ENCODE data around the gene MUC5AC.

DNA sequence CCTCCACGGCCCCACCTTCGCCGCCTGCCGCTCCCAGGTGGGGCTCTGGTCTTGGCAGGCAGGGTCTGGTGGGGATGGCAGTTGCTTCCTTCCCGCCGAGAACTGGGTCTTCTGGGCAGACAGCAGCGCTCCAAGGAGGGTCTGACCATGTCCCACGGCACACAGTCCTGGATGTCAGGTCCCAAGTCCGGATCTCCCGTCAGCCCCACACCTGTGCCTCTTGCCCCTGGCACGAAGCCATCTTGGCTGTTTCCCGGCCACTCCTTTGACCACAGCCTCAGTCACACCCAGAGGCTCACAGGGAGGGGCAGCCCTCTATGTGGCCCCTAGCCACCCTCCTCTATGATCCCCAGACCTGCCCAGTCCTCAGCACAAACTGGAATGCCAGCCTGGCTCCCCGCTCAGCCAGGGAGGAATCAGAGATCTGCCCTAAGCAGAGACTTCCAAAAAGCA is 79.4 kb downstream of the MUC5AC start:
- no peak for TF ChIP-seq EZH2 (IDR thresholded peaks at IDR 0.05; ENCODE audit: low read length, missing control alignments)
- TF ChIP-seq, protein P1, sequence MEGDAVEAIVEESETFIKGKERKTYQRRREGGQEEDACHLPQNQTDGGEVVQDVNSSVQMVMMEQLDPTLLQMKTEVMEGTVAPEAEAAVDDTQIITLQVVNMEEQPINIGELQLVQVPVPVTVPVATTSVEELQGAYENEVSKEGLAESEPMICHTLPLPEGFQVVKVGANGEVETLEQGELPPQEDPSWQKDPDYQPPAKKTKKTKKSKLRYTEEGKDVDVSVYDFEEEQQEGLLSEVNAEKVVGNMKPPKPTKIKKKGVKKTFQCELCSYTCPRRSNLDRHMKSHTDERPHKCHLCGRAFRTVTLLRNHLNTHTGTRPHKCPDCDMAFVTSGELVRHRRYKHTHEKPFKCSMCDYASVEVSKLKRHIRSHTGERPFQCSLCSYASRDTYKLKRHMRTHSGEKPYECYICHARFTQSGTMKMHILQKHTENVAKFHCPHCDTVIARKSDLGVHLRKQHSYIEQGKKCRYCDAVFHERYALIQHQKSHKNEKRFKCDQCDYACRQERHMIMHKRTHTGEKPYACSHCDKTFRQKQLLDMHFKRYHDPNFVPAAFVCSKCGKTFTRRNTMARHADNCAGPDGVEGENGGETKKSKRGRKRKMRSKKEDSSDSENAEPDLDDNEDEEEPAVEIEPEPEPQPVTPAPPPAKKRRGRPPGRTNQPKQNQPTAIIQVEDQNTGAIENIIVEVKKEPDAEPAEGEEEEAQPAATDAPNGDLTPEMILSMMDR (conservative IDR thresholded peaks at IDR 0.05 in 1 of 2, IDR thresholded peaks at IDR 0.05 in 1 of 2; ENCODE audit: low read depth in 1 of 2, low read length in 2 of 2): no peak
